PC-3 (cell line): Measurements from ENCODE around the gene LRRC10B. TPM values are rescaled to one million over a fixed set of nuclear protein-coding genes. Genes with fewer than 3 reads are reported as not detected.

Experiments used
- ATAC-seq: fragments of 200-7000 bp; cut with Tn5 transposase; 2 replicates; pipeline ENCODE4 v1.9.1; 2020; ENCODE audit warnings: mild to moderate bottlenecking, moderate library complexity
- BruUV-seq: library from RNA; stranded (reverse); fragments of 400-500 nt; replicated peaks from 2 replicates; lab custom pipeline; 2021; lab: Mats Ljungman, UMichigan
- CTCF ChIA-PET: fragments of 300-600 bp; sonication (Branson Sonifier 250); formaldehyde crosslinking; loops from one replicate; lab custom pipeline; 2022; ENCODE audit warnings: antibody characterized with exemption; lab: Charles Lee
- POLR2A ChIA-PET: fragments of 300-600 bp; sonication (Branson Sonifier 250); formaldehyde crosslinking; loops from one replicate; lab custom pipeline; 2022; ENCODE audit warnings: antibody characterized with exemption; ENCODE audit not compliant: unreplicated experiment; lab: Charles Lee
- DNase-seq: peaks from one replicate; pipeline ENCODE4 v3.0.0-alpha.2; 2015
- H2AFZ ChIP-seq: fragments of 300-600 bp; sonication (generic); 2 replicates; pipeline ENCODE4 v1.6.0; 2016; ENCODE audit warnings: antibody characterized with exemption, low read length
- H3F3A ChIP-seq: fragments of 300-600 bp; sonication (generic); one replicate; pipeline ENCODE4 v1.6.0; 2017; ENCODE audit warnings: antibody characterized with exemption, low read length, control low read depth, mild to moderate bottlenecking; ENCODE audit not compliant: unreplicated experiment
- H3K27ac ChIP-seq: fragments of 300-600 bp; sonication (generic); 2 replicates; pipeline ENCODE4 v1.5.1; 2016; ENCODE audit warnings: mild to moderate bottlenecking, low read length
- H3K27me3 ChIP-seq: fragments of 300-600 bp; sonication (generic); 2 replicates; pipeline ENCODE4 v1.6.1; 2016; ENCODE audit warnings: low read length, mixed read lengths
- H3K36me3 ChIP-seq: fragments of 300-600 bp; sonication (generic); 2 replicates; pipeline ENCODE4 v1.6.1; 2016; ENCODE audit warnings: low read depth, mixed run types, low read length, mixed read lengths
- H3K4me1 ChIP-seq: fragments of 300-600 bp; sonication (generic); 2 replicates; pipeline ENCODE4 v1.5.1; 2016; ENCODE audit warnings: low read length; ENCODE audit not compliant: insufficient read depth
- H3K4me2 ChIP-seq: fragments of 300-600 bp; sonication (generic); 2 replicates; pipeline ENCODE4 v1.6.0; 2016; ENCODE audit warnings: low read length
- H3K4me3 ChIP-seq: fragments of 300-600 bp; sonication (generic); 2 replicates; pipeline ENCODE4 v1.5.1; 2016; ENCODE audit warnings: mild to moderate bottlenecking, low read length, mixed read lengths
- H3K79me2 ChIP-seq: fragments of 300-600 bp; sonication (generic); 2 replicates; pipeline ENCODE4 v1.6.1; 2017; ENCODE audit warnings: low read length, mixed read lengths
- H3K9ac ChIP-seq: fragments of 300-600 bp; sonication (generic); 2 replicates; pipeline ENCODE4 v1.6.0; 2016; ENCODE audit warnings: mild to moderate bottlenecking, low read length
- H3K9me2 ChIP-seq: fragments of 300-600 bp; sonication (generic); replicated peaks from 2 replicates; pipeline ENCODE4 v1.6.1; 2016; ENCODE audit warnings: mixed run types, low read length, mixed read lengths
- H3K9me3 ChIP-seq: fragments of 300-600 bp; sonication (generic); 2 replicates; pipeline ENCODE4 v1.6.1; 2016; ENCODE audit warnings: low read length, mixed read lengths
- H4K20me1 ChIP-seq: fragments of 300-600 bp; sonication (generic); 2 replicates; pipeline ENCODE4 v1.6.1; 2016; ENCODE audit warnings: low read length, mixed read lengths
- EZH2 ChIP-seq: fragments of 300-600 bp; sonication (generic); IDR thresholded peaks from one replicate; pipeline ENCODE4 v1.6.1; 2017; ENCODE audit warnings: antibody characterized with exemption, mild to moderate bottlenecking, low read length; ENCODE audit not compliant: unreplicated experiment
- EZH2phosphoT487 ChIP-seq: fragments of 300-600 bp; sonication (generic); IDR thresholded peaks from 2 replicates; pipeline ENCODE4 v1.6.1; 2018; ENCODE audit warnings: mild to moderate bottlenecking, antibody characterized with exemption, low read length, borderline replicate concordance
- intact Hi-C: fragments of 100-400 bp; cut with micrococcal nuclease; formaldehyde crosslinking; loops from 2 replicates; pipeline ENCODE4 v1.9.0; 2023
- total RNA-seq: library from RNA; depleted of rRNA; stranded (reverse); fragments of >200 nt; gene quantifications from 2 replicates; pipeline ENCODE4 v1.2.3, GENCODE V29; 2014
- TF ChIP-seq, protein P1 (sequence below): fragments of 300-600 bp; sonication (generic); conservative IDR thresholded peaks from 2 replicates; pipeline ENCODE4 v1.5.1; 2017; ENCODE audit warnings: antibody characterized with exemption, low read depth, mild to moderate bottlenecking, low read length

The LRRC10B gene
- total RNA-seq, 1 experiment from 2014 or later: 0.55 TPM

DNA sequence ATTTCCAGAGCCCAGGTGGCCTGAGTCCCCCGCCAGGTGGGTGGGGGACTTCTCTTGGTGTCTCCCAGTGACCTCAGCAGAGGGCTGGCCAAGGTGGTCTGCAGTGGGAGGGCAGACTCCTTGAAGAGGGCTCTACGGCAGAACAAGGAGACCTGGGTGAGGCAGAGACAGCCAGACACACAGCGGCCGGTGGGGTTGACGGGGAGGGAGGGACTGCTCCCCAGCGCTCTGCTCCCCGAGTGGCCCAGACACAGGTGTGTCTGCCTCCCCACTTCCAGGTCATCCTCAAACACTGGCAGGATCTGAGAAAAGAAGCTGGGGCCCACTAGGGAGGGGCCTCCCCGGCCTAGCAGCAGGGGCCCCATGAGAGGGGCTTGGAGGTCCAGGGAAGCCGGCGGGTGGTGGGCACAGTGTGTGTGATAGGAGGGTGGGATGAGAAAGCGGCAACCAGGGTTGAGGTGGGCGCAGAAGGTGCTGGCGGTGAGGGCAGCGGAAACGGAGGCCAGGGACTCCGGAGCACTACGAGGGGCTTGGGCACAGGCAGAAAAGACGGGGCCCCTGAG, 42.2 kb downstream of the LRRC10B start:
- ATAC-seq (no peak), DNase-seq (no peak)
- Histone ChIP-seq H4K20me1 (no peaks in the 10 kb centered on the region), H3K27me3 (no peaks in the 10 kb centered on the region), H3K4me1 (peaks cover 9% of the 10 kb centered on the region), H3K27ac (no peak overlapping the region), H3K4me3 (no peak overlapping the region), H3K9me3 (no peaks in the 10 kb centered on the region), H3K9ac (no peak overlapping the region), H3K36me3 (no peaks in the 10 kb centered on the region), H3F3A (no peaks in the 10 kb centered on the region), H2AFZ (no peak overlapping the region), H3K4me2 (no peak overlapping the region), H3K79me2 (no peaks in the 10 kb centered on the region), H3K9me2 (no peaks in the 10 kb centered on the region)
- no TSS peak for BruUV-seq
- ChIA-PET POLR2A (no interaction called here), CTCF (no interaction called here)
- intact Hi-C loops: no loop called here
- TF ChIP-seq EZH2phosphoT487: no peak
- TF ChIP-seq EZH2: no peak
- TF ChIP-seq, protein P1, sequence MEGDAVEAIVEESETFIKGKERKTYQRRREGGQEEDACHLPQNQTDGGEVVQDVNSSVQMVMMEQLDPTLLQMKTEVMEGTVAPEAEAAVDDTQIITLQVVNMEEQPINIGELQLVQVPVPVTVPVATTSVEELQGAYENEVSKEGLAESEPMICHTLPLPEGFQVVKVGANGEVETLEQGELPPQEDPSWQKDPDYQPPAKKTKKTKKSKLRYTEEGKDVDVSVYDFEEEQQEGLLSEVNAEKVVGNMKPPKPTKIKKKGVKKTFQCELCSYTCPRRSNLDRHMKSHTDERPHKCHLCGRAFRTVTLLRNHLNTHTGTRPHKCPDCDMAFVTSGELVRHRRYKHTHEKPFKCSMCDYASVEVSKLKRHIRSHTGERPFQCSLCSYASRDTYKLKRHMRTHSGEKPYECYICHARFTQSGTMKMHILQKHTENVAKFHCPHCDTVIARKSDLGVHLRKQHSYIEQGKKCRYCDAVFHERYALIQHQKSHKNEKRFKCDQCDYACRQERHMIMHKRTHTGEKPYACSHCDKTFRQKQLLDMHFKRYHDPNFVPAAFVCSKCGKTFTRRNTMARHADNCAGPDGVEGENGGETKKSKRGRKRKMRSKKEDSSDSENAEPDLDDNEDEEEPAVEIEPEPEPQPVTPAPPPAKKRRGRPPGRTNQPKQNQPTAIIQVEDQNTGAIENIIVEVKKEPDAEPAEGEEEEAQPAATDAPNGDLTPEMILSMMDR: no peak

DNA sequence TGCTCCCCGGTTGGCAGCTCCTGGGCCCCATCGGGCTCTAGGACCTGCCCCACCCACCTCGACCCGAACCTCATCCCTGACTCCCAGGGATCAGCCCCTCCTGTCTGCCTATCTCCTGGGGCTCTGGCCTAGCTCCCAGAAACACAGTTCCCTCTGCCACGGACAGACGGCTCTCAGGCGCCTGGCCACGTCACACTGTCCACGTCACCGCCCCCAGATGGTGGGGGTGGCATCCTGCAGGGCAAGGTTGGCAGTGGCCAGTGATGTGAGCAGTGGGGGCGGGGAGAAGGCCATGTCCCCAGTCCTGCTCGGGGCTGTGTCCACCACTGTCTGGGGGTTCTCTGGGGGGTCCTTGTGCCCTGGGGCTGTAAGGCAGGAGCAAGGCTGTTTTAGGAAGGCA, 43.1 kb downstream of the LRRC10B start:
- Histone ChIP-seq H4K20me1 (no peaks in the 10 kb centered on the region), H3K4me1 (peaks cover 13% of the 10 kb centered on the region), H3K9ac (no peak overlapping the region), H3K27me3 (no peaks in the 10 kb centered on the region), H3K79me2 (no peaks in the 10 kb centered on the region), H3K9me3 (no peaks in the 10 kb centered on the region), H2AFZ (no peak overlapping the region), H3F3A (no peaks in the 10 kb centered on the region), H3K9me2 (no peaks in the 10 kb centered on the region), H3K27ac (no peak overlapping the region), H3K4me3 (no peak overlapping the region), H3K36me3 (no peaks in the 10 kb centered on the region), H3K4me2 (no peak overlapping the region)
- ChIA-PET CTCF (no interaction called here), POLR2A (no interaction called here)
- no peak; the same call in 1 of the 2 replicates for ATAC-seq
- BruUV-seq: no TSS peak
- TF ChIP-seq EZH2: no peak
- TF ChIP-seq EZH2phosphoT487: no peak
- TF ChIP-seq, protein P1: no peak
- peak; percentile 31 for DNase-seq
- intact Hi-C loops: no loop called here

DNA sequence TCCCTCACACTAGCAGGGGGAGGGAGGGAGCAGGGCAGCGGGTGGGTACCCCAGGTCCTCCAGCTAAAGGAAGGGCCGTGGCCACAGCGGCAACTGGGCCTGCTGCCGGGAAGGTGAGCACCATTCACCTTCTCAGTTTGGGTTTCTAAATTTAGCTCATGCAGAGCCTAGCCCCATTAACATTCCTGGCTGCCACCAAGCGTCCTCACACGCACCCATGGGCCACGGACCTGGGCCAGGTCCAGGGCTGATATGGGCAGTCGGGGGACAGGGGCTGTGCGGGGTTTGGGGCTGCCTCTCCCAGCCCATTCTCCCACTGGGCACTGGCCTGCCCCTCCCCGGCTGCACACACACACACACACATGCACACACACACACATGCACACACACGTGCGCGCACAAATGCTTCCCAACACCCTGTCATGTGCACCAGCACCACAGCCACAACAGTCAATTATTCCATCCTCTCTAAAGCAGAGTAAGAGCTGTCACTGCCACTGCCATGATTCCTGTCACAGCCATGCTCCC, 43.6 kb downstream of the LRRC10B start:
- Histone ChIP-seq H4K20me1 (no peaks in the 10 kb centered on the region), H2AFZ (no peak overlapping the region), H3K9me2 (no peaks in the 10 kb centered on the region), H3K9ac (no peak overlapping the region), H3F3A (no peaks in the 10 kb centered on the region), H3K79me2 (no peaks in the 10 kb centered on the region), H3K27me3 (no peaks in the 10 kb centered on the region), H3K4me2 (no peak overlapping the region), H3K9me3 (no peaks in the 10 kb centered on the region), H3K27ac (no peak overlapping the region), H3K4me3 (no peak overlapping the region), H3K36me3 (no peaks in the 10 kb centered on the region), H3K4me1 (peaks cover 13% of the 10 kb centered on the region)
- intact Hi-C loops: no loop called here
- no peak for ATAC-seq
- no peak for DNase-seq
- no peak for TF ChIP-seq EZH2phosphoT487
- no peak for TF ChIP-seq EZH2
- no TSS peak for BruUV-seq
- CTCF ChIA-PET: no interaction called here
- POLR2A ChIA-PET: no interaction called here
